Activated CD8-positive, alpha-beta memory T cell treated with anti-CD3 and anti-CD28 coated beads for 4 hours (primary cell): ENCODE results near the gene PRKAR2B.
"Not testable (repeated sequence)": the region's sequence is repeated elsewhere in the genome, so short reads cannot be mapped to it uniquely, and the experiment has no call there.

ENCODE experiments used
- DNase-seq, 2 donors: peaks; one replicate each; pipeline ENCODE4 v3.0.0-alpha.2; 2020; ENCODE audit warnings: low read depth in 2 of 2

Gene PRKAR2B

GRCh38 chr7:107027208-107027607 lies 17.3 kb upstream of the PRKAR2B start:
- no peak for DNase-seq

- no peak for DNase-seq
Observed at GRCh38 chr7:107029061-107029763, 15.3 kb upstream of the PRKAR2B start.

DNA sequence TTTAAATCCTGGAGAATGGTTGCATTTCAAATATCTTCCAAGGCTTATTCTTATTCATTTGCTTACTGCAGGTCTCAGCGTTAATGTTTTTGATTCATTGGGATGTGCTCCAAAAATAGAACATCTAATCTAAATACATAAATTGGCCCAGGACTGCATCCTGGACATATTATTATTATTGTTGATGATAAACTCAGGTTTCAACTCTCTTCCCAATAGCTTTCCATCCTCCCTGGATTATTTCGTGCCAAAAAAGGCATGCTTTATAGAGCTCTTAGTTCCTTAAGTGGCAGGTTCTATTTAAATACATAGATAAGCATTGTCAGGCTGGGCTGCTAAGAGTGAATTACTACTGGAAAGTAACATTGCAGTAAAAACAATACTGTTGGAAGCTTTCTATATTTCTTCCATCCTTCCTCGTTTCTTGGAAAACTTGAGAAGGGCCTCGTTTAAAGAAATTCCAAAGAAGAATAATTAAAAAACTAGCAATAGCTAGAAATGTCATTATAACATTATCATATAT lies 14.7 kb upstream of the PRKAR2B start:
- DNase-seq: no peak

GRCh38 chr7:107032050-107032449 lies 12.5 kb upstream of the PRKAR2B start:
- no peak for DNase-seq

- DNase-seq: no peak
Observed at GRCh38 chr7:107032720-107033438, 11.6 kb upstream of the PRKAR2B start.

GRCh38 chr7:107034553-107034952 lies 10.0 kb upstream of the PRKAR2B start:
- no peak for DNase-seq

- DNase-seq: no peak
Observed at GRCh38 chr7:107035446-107035845, 9.1 kb upstream of the PRKAR2B start.

- DNase-seq: no peak
Observed at GRCh38 chr7:107036535-107036934, 8.0 kb upstream of the PRKAR2B start.

- no peak for DNase-seq
Observed at GRCh38 chr7:107037717-107038603, 6.5 kb upstream of the PRKAR2B start.

DNA sequence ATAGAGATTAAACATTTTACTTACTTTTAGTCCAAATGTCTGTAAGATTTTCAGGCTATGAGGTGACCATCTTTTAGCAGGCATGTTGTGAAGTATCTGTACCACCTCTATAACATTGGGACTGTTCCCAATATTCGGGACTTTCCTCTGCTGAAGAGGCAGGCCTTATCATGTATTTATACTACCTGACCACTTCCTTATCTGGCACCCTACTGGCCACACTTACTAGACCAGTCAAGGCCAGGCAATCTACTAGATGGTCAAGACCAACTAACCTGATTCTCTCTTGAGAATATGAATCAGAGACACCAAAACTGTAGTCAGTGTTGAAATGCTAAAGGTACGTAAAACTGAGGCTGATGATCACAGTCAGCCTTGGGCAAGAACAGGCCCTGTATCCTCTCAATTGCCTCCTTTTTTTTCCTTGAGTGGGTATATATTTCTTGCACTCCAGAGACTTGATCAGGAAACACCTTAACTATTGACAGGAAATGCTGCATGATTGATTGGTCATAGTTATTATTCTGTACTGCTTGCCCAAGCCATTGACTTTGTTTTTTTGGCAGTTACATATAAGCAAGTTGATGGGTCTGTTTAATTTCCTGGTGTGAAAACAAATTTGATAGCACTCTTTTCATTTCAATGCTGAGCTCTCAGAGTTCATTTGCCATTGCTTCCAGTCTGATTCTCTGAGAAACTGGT lies 5.2 kb upstream of the PRKAR2B start:
- DNase-seq: no peak

DNA sequence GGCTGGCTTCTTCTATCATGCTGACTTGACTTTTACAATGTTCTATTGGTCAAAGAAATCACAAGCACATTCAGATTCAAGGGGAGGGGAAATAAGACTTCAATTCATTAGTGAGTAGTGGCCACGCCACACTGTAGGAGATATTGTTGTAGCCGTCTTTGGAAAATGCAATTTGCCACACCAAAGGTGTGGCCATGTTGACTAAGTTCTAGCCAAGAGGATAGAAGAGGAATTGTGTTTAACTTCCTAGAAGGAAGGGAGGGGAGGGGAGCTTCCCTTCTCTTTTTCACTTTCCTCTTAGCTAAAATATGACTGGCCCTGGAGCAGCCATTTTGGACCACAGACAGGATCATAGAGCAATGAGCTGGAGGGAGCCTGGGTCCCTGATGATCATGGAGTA lies 3.4 kb upstream of the PRKAR2B start:
- DNase-seq: no peak

DNA sequence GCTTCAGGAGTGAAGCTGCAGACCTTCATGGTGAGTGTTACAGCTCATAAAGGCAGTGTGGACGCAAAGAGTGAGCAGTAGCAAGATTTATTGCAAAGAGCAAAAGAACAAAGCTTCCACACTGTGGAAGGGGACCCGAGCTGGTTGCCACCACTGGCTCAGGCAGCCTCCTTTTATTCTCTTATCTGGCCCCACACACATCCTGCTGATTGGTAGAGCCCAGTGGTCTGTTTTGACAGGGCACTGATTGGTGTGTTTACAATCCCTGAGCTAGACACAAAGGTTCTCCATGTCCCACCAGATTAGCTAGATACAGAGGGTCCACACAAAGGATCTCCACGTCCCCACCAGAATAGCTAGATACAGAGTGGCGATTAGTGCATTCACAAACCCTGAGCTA lies 2.7 kb upstream of the PRKAR2B start:
- DNase-seq: not testable (repeated sequence)

DNA sequence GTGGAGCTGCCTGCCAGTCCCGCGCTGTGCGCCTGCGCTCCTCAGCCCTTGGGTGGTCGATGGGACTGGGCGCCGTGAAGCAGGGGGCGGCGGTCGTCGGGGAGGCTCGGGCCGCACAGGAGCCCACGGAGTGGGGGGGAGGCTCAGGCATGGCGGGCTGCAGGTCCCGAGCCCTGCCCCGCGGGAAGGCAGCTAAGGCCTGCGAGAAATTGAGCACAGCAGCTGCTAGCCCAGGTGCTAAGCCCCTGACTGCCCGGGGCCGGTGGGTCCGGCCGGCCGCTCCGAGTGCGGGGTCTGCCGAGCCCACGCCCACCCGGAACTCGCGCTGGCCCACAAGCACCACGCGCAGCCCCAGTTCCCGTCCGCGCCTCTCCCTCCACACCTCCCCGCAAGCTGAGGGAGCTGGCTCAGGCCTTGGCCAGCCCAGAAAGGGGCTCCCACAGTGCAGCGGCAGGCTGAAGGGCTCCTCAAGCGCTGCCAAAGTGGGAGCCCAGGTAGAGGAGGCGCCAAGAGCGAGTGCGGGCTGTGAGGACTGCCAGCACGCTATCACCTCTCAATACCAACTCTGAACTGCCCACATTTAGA lies 2.1 kb upstream of the PRKAR2B start:
- DNase-seq: not testable (repeated sequence)

GRCh38 chr7:107043491-107043890 lies 1.0 kb upstream of the PRKAR2B start:
- DNase-seq: no peak

DNA sequence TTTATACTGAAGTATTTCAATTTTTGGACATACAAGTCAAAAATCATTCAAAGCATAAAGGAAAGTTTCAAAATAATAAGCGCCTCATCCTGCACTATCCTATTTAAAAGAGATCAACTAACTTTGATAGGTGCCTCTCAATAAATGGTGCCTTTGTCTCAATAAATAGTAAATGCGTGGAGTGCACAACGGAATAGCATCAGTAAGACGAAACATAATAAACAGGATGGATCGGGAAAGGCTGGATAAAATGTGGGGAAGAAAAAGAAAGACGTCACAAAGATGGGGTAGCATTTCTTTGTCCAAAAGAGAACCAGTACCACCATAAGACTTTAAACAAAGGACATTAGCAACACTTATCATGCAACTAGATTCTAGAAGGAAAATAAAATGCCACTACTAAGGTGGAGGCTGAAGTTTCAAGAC lies 571 bp upstream of the PRKAR2B start:
- DNase-seq: no peak

DNA sequence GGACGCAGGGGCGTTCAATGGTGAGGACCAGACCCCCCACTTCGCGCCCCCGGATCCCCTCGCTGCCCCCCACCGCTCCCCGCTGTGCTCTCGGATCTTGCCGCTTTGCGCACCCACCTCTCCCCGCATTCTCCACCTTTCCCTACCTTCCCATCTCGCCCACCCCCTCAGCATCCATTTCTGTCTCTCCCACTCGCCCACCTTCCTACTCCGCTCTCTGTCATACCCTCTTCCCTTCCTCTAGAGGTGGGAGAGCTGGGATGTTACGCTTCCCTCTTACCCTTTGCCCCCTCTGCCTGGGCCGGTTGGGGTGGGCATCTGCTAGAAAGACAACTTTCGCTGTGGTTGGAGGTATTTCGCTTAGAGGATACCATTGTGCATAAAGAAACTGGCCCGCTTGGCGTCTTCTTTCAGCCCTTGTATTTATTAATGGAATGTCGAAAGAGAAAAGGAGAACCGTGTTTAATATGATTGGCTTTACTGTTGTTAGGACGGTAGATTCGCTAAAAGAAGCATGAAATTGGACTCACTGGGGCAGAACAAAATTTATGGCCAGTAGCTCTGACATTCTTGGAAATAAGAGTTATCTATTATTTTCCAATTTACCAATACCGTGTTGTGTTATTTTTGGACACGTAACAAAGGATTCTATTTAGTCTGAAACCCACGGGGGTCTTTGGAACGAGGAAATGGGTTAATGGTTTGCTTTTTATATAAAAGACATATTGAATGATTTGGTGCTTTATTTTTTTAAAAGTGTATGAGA lies 873 bp downstream of the PRKAR2B start:
- no peak for DNase-seq

- DNase-seq: no peak
Observed at GRCh38 chr7:107045980-107046379, 1.5 kb downstream of the PRKAR2B start.

DNA sequence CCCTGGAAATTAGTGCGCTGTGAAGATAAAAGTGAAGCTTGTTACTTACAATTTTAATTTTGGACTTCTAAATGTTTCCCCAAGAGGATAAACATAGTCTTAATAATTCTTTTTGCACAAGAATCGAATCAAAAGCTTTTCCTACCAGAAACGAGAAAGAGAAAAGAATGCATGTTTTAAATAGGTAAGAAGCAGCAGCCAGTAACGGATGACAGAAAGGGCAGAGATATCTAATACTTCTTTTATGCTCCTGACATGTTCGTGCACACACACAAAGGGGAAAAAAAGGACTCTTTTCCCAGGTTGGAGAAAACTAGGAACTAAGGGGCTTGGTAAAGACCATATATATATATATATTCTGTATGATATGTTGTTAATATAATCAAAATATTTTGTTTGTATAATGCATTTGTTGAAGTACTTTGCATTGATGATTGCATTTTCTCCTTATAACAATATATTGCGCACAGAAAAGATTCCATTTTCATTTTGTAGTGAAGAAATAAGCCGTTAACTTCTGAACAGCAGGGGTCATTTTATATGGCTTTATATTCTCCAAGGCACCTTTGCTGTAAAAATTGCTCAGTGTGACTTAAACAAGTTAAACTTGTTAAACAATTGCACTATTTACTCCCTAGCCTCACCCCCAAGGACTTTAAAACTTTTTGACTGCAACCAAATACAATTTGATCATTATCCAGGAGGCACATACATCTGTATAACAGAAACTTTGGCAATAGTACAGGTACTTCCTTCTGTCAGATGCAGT lies 2.2 kb downstream of the PRKAR2B start:
- no peak for DNase-seq

- no peak for DNase-seq
Observed at GRCh38 chr7:107047902-107048782, 3.6 kb downstream of the PRKAR2B start.
